Neural progenitor cell (in vitro differentiated cells): ENCODE measurements around the gene RASGRF2.

Experiments
- CTCF ChIP-seq: fragments of 200-600 bp; sonication (generic); IDR thresholded peaks from 2 replicates; pipeline ENCODE4 v1.5.1; 2017; ENCODE audit warnings: antibody characterized with exemption, mild to moderate bottlenecking
- EZH2 ChIP-seq: fragments of 200-600 bp; sonication (generic); IDR thresholded peaks from 2 replicates; pipeline ENCODE4 v1.6.1; 2017; ENCODE audit warnings: antibody characterized with exemption, mild to moderate bottlenecking, moderate library complexity

DNA sequence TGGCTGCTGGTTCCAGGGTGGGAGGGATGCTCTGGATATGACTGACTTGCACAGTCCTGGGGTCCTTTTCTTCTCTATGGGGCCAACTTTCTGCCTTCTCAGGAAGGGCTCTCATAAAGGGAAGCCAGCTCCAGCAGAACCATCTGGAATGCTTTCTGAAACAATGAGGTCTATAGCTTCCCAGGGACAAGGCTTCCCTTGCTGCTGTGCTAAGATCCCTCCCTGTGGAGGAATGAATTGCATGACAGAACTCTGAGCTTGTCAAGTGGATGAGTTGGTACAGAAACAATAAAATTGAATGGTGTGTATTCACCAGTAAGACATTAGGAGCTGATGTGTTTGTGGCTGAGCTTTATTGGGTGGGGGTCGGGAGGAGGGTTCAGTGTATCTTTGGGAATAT is 292.7 kb downstream of the RASGRF2 start:
- no peak for TF ChIP-seq EZH2
- TF ChIP-seq CTCF: no peak
